ENCODE results near the gene NUP42. TPM values are rescaled to one million over a fixed set of nuclear protein-coding genes. Genes with fewer than 3 reads are reported as not detected.

The NUP42 gene, protein sequence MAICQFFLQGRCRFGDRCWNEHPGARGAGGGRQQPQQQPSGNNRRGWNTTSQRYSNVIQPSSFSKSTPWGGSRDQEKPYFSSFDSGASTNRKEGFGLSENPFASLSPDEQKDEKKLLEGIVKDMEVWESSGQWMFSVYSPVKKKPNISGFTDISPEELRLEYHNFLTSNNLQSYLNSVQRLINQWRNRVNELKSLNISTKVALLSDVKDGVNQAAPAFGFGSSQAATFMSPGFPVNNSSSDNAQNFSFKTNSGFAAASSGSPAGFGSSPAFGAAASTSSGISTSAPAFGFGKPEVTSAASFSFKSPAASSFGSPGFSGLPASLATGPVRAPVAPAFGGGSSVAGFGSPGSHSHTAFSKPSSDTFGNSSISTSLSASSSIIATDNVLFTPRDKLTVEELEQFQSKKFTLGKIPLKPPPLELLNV
- 51.9 and 60.9 TPM in 2 replicates for total RNA-seq

DNA sequence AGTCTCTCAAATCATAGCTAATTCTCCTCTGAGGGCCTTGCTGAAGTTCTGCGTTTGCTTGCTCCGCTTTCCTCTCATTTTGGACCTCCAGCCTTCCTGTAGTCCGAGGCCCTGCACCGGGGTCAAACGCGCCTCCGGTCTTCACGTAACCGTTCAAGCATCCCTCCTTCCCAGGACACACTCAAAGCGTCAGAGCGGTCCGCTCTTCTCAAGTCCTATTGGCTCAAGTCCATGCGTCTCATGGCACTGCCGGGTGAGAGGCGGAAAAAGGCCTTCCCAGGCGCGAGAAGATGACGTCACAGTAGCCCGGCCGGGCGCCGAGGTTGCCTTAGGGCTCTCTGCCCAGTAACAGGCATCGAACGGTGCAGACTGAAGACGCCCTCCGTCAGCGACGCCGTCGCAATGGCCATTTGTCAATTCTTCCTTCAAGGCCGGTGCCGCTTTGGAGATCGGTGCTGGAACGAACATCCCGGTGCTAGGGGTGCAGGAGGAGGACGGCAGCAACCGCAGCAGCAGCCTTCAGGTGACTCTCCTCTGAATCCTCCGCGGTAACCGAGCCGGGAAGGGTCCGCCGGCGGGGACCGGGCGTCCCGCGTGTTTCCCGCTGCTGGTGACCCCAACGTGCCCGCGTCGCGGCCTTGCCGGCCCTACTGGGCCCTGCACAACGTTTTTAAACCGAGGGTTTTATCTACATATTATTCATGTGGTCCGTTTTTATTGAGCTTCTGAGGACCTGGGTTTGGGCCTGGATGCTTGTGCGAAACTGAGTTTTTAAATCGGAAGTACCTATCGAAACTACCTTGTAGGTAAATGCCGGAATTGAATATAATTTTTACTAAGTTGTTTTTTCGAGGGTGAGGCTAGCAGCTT, at the start of gene NUP42:
Gene NUP42 (plus strand): TSS at position 365 of the 870 bp plus-strand sequence. CDS start 38 bp downstream, at position 403.
- peaks cover 20% of the 10 kb centered on the region for H3K36me3 Mint-ChIP-seq (ENCODE audit: low read depth)
- intact Hi-C loops (cut with micrococcal nuclease): loop anchor here (1.0 to 10.0 kb wide), 10 partner anchors 77 to 1755 kb away; partner anchors contain the start of genes HYCC1, IGF2BP3, KLHL7 and MALSU1
- no peaks in the 10 kb centered on the region for H3K9me3 Mint-ChIP-seq
- DNase-seq: peak; percentile 99
- H3K27ac Mint-ChIP-seq: peak within 1 kb of the TSS; percentile 99
- H3K4me1 Mint-ChIP-seq: peaks cover 31% of the 10 kb centered on the region
- H3K4me3 Mint-ChIP-seq: peak within 1 kb of the TSS; percentile 94
- H3K27me3 Mint-ChIP-seq: peaks cover 7% of the 10 kb centered on the region

DNA sequence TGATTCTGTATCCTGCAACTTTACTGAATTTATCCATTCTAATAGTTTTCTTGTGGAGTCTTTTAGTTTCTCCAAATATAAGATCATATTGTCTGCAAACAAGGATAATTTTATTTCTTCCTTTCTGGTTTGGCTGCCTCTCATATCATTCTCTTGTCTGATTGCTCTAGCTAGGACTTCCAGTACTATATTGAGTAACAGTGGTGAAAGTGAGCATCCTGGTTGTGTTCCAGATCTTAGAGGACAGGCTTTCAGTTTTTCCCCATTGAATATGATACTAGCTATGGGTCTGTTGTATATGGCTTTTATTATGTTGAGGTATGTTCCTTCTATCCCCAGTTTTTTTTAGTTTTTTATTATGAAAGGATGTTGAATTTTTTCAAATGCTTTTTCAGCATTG, 48.1 kb upstream of the NUP42 start:
- Mint-ChIP-seq H3K36me3 (ENCODE audit: low read depth) (no peaks in the 10 kb centered on the region), H3K27ac (no peak overlapping the region), H3K9me3 (peaks cover 3% of the 10 kb centered on the region), H3K4me3 (no peak overlapping the region), H3K27me3 (peaks cover 3% of the 10 kb centered on the region), H3K4me1 (no peaks in the 10 kb centered on the region)
- DNase-seq: no peak
- intact Hi-C loops (cut with micrococcal nuclease): no loop called here

DNA sequence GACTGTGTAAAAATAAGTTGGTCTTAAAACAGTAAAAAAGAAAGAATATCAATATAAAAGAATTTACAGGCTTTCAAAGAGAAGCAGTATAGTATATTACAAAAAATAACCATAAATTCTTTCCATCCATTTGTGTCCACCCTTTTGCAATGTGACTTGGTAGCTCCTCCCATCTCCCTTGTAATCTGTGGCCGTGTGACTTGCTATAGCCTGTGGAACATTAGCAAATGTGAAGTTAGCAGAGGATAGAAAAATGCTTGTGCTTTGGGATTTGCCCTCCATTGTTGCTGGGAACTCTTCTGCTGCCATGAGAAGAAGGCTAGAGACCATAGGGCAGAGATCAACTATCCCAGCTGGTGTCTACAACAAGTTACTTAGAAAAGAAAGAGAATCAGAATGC, 46.1 kb upstream of the NUP42 start:
- no peak for DNase-seq
- Mint-ChIP-seq H3K36me3 (ENCODE audit: low read depth) (no peaks in the 10 kb centered on the region), H3K4me3 (no peak overlapping the region), H3K27me3 (peaks cover 3% of the 10 kb centered on the region), H3K27ac (no peak overlapping the region), H3K4me1 (no peaks in the 10 kb centered on the region), H3K9me3 (peaks cover 3% of the 10 kb centered on the region)
- intact Hi-C loops (cut with micrococcal nuclease): no loop called here

DNA sequence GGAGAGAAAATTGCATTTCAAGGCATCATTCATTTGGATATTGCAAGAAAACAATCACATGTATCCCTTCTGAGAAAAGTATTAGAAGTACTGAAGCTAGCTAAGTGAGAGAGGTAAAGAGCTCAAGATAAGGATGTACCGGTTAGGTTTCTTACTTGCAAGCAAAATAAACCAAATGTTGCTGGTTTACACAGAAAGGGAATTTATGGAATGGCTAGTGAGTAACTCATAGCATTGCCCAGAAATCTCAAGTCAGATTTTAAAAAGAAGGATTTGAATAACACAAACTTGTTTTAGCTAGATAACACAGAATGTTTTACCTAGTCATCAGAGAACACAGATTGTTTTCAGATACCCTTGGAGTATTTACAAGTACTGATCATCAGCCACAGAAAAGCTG, 45.6 kb upstream of the NUP42 start:
- Mint-ChIP-seq H3K36me3 (ENCODE audit: low read depth) (peaks cover 3% of the 10 kb centered on the region), H3K9me3 (peaks cover 3% of the 10 kb centered on the region), H3K27ac (no peak overlapping the region), H3K27me3 (peaks cover 3% of the 10 kb centered on the region), H3K4me3 (no peak overlapping the region), H3K4me1 (no peaks in the 10 kb centered on the region)
- intact Hi-C loops (cut with micrococcal nuclease): no loop called here
- no peak for DNase-seq

DNA sequence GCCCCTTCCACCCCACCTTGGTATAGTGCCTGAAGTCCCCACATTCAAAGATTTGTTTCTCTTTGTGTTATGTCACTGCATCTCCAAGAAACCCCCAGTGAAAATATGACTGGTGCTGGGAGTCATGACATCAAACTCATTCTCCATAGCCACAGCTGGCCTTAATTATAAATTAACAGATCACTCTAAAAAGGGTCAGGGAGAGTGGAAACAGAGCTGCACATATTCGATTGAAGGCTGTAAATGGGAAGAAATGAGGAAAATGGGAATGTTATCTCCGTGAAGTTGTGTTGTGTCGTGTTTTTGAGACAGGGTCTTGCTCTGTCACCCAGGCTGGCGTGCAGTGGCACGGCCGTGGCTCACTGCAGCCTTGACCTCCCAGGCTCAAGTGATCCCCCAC, 24.2 kb upstream of the NUP42 start:
- peaks cover 2% of the 10 kb centered on the region for H3K36me3 Mint-ChIP-seq (ENCODE audit: low read depth)
- intact Hi-C loops (cut with micrococcal nuclease): no loop called here
- H3K4me1 Mint-ChIP-seq: no peaks in the 10 kb centered on the region
- no peak overlapping the region for H3K4me3 Mint-ChIP-seq
- H3K27me3 Mint-ChIP-seq: no peaks in the 10 kb centered on the region
- no peak overlapping the region for H3K27ac Mint-ChIP-seq
- no peaks in the 10 kb centered on the region for H3K9me3 Mint-ChIP-seq
- DNase-seq: peak; percentile 17

DNA sequence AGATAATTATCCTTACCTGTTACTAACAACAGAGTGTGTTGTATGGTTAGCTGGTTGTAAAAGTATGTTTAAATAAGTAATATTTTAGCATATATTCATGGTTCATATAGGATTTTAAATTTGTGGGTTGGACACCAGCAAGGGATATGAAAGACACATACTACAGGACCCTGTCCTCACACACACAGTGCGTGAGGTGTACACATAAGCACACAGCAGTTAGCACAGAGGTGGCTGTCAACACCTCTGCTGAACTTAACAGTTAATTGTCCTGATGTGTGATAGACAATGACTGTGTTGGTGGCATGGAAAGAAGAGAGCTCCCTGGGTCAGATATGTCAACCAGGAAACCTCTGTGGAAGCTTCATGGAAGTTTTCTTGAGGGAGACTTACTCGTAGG, 23.3 kb upstream of the NUP42 start:
- Mint-ChIP-seq H3K9me3 (no peaks in the 10 kb centered on the region), H3K27ac (no peak overlapping the region), H3K27me3 (no peaks in the 10 kb centered on the region), H3K4me1 (no peaks in the 10 kb centered on the region), H3K4me3 (no peak overlapping the region), H3K36me3 (ENCODE audit: low read depth) (peaks cover 2% of the 10 kb centered on the region)
- peak; percentile 22 for DNase-seq
- intact Hi-C loops (cut with micrococcal nuclease): no loop called here

DNA sequence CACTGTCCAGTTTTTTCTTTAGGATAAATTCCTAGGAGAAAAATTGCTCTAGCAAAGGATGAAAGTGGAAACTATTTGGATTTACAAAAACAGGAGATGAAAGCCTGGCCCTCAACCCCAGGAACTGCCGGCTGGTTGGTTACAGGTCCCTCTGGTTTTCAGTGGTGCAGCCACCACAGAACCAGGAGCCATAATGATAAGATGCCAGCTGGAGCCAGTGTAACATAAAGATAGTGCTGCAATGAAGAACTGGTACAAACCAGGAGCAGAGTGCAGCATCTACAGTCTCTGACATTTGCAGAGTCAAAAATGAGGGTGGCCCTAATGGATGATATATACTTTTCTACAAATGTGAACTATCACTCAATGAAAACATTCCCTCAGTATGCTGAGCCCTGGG, 20.4 kb upstream of the NUP42 start:
- no peaks in the 10 kb centered on the region for H3K36me3 Mint-ChIP-seq (ENCODE audit: low read depth)
- intact Hi-C loops (cut with micrococcal nuclease): no loop called here
- no peaks in the 10 kb centered on the region for H3K4me1 Mint-ChIP-seq
- no peak overlapping the region for H3K4me3 Mint-ChIP-seq
- H3K9me3 Mint-ChIP-seq: no peaks in the 10 kb centered on the region
- no peaks in the 10 kb centered on the region for H3K27me3 Mint-ChIP-seq
- H3K27ac Mint-ChIP-seq: no peak overlapping the region
- DNase-seq: peak; percentile 26

DNA sequence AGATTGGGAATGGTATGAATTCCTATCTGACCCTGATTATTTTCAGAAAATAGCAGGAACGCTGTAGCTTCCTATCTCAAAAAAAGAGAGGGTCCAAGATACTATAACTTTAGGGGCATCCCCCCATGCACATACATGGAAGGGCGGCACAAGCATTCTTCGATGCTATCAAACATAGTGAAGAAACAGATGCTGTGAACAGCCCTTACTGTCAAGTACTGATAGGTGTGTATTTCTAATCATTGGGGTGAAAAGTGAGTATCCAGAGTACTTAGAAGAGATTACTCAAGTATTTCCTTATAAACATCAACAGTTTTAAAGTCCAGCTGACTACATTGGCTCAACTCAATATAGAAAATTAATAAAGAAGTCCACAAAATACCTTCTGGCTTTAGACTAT, 17.0 kb upstream of the NUP42 start:
- Mint-ChIP-seq H3K36me3 (ENCODE audit: low read depth) (no peaks in the 10 kb centered on the region), H3K27me3 (no peaks in the 10 kb centered on the region), H3K9me3 (no peaks in the 10 kb centered on the region), H3K27ac (no peak overlapping the region), H3K4me1 (no peaks in the 10 kb centered on the region), H3K4me3 (no peak overlapping the region)
- intact Hi-C loops (cut with micrococcal nuclease): no loop called here
- DNase-seq: peak; percentile 17

DNA sequence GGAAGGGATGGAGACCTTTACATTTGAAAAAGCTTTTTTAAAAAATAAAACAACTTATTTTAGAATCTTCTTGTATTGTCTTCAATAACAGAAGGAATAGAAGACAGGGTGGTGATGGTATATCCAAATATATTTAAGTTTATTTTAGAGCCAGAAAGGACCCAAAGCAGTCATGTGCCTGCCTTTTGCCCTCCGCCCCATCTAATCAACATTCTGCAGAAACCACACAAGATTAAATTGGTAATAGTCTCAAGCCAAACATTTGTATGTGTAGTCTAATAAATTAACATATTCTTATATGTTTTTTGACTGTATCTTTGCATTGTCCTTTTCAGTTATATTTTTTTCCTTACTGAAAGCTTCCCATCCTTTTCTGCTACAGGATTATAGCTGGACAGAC, 16.5 kb upstream of the NUP42 start:
- DNase-seq: no peak
- no peaks in the 10 kb centered on the region for H3K27me3 Mint-ChIP-seq
- H3K4me3 Mint-ChIP-seq: no peak overlapping the region
- H3K27ac Mint-ChIP-seq: no peak overlapping the region
- intact Hi-C loops (cut with micrococcal nuclease): no loop called here
- no peaks in the 10 kb centered on the region for H3K4me1 Mint-ChIP-seq
- no peaks in the 10 kb centered on the region for H3K36me3 Mint-ChIP-seq (ENCODE audit: low read depth)
- H3K9me3 Mint-ChIP-seq: no peaks in the 10 kb centered on the region

DNA sequence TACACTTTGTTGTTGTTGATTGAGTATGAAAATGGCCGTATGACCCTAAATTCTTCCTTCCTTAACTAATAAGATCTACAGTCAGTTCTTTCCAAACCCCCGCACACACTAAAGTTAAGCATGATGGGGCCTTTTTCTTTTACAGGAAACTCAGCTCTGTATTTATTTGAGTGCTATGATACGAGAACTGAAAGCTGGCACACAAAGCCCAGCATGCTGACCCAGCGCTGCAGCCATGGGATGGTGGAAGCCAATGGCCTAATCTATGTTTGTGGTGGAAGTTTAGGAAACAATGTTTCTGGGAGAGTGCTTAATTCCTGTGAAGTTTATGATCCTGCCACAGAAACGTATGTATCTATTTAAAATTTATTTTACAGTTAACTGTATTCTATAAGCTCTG, 14.2 kb upstream of the NUP42 start:
- intact Hi-C loops (cut with micrococcal nuclease): no loop called here
- Mint-ChIP-seq H3K4me1 (no peaks in the 10 kb centered on the region), H3K9me3 (no peaks in the 10 kb centered on the region), H3K27me3 (no peaks in the 10 kb centered on the region), H3K36me3 (ENCODE audit: low read depth) (no peaks in the 10 kb centered on the region), H3K27ac (no peak overlapping the region), H3K4me3 (no peak overlapping the region)
- DNase-seq: peak; percentile 45

DNA sequence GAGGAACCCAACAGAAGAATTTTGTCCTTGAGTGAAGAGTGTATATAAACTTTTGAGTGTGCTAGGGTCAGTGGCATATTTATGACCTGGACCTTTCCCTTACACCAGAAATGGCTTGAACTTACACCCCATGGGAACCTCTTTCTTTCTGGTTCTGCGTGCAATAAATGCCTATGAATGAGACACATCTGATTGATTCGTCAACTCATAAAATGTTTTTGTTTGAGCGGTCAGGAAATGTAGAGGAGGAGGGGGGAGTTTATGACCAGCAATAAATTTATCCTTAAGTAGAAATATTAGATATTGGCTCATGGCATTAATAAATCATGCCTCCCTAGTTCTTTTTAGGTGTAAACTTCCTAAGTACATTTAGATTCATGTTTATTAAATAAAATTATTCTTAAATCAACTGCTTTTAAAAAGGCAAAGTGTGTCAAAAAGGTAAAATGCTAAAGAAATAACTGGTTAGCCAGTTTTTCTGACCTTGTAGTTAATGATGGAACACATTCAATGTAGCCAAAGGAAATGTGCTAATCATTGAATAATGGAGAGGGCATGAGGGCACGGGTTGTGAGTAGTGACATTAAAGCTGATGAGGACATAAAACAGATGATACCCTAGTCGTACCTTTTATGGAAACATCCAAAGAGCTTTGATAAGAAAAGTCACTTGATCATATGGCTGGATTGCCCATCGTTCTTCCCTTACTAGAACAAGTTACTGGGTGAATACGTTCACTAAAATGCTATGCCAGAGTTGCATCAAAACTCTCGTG, 13.6 kb upstream of the NUP42 start:
- H3K36me3 Mint-ChIP-seq (ENCODE audit: low read depth): no peaks in the 10 kb centered on the region
- H3K4me1 Mint-ChIP-seq: no peaks in the 10 kb centered on the region
- no peak overlapping the region for H3K27ac Mint-ChIP-seq
- H3K27me3 Mint-ChIP-seq: no peaks in the 10 kb centered on the region
- peak; percentile 34 for DNase-seq
- intact Hi-C loops (cut with micrococcal nuclease): no loop called here
- H3K9me3 Mint-ChIP-seq: no peaks in the 10 kb centered on the region
- no peak overlapping the region for H3K4me3 Mint-ChIP-seq

DNA sequence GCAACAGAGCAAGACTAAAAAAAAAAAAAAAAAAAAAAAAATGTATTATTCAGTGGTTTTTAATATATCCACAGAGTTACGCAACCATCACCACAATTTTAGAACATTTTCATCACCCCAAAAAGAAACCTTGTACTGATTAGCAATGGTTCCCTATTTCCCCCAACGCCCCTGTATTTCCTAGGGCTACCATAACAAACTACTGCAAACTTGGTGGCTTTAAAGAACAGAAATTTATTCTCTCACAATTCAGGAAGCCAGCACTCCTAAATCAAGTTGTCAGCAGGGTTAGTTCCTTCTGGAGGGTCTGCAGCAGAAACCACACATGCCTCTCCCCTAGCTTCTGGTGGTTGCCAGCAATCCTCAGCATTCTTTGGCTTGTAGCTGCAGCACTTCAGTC, 5.9 kb upstream of the NUP42 start:
- Mint-ChIP-seq H3K9me3 (no peaks in the 10 kb centered on the region), H3K36me3 (ENCODE audit: low read depth) (no peaks in the 10 kb centered on the region), H3K4me1 (peaks cover 6% of the 10 kb centered on the region), H3K27me3 (peaks cover 7% of the 10 kb centered on the region), H3K4me3 (no peak overlapping the region), H3K27ac (no peak overlapping the region)
- intact Hi-C loops (cut with micrococcal nuclease): no loop called here
- no peak for DNase-seq

DNA sequence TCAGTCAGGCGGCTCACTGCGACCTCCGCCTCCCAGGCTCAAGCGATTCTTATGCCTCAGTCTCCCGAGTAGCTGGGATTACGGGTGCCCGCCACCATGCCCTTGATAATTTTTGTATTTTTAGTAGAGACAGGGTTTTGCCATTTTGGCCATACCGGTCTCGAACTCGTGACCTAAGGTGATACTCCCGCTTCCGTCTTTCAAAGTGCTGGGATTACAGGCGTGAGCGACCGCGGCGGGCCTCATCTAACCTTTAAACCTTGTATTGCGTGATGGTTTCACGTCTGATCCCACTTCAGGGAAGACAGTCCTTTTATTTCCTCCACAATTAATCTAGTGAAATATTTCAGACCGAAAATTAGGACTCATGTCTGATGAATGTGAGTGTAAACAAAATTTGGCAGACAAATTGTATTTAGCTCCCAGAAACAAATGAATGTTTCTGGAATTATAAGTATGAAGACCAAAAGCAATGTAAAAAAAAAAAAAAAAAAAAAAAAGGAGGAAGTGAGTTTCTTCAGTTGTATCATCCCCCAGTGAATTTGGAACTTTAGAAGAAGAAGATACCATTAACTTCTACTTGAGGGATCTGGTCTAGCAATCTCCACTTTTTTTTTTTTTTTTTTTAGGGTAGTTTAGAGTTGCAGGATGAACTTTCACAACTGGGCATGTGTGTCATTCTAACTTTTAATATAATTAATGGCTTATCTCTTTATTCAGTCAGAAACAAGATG, 1.6 kb downstream of the NUP42 start:
- Mint-ChIP-seq H3K9me3 (no peaks in the 10 kb centered on the region), H3K36me3 (ENCODE audit: low read depth) (peaks cover 25% of the 10 kb centered on the region), H3K4me1 (peaks cover 33% of the 10 kb centered on the region), H3K27me3 (peaks cover 7% of the 10 kb centered on the region), H3K27ac (peak overlapping the region; percentile 75), H3K4me3 (peak overlapping the region; percentile 94)
- intact Hi-C loops (cut with micrococcal nuclease): loop anchor here (5.0 to 10.0 kb wide), 6 partner anchors 96 to 1756 kb away; partner anchors contain the start of genes IGF2BP3, SP4 and TRA2A
- DNase-seq: peak; percentile 56

Measured in activated CD4-positive, alpha-beta T cell treated with anti-CD3 and anti-CD28 coated beads, Interleukin-2, amount 10 ng/mL, durations not matched to agents 24 days and 14 days (primary cell).